IMR-90 (cell line): Measurements from ENCODE around the gene SPON1. TPM values are rescaled to one million over a fixed set of nuclear protein-coding genes. Genes with fewer than 3 reads are reported as not detected.

Source experiments
- ATAC-seq: fragments of 200-7000 bp; cut with Tn5 transposase; 2 replicates; pipeline ENCODE4 v1.9.1; 2020; ENCODE audit warnings: low read depth, mild to moderate bottlenecking, moderate library complexity
- BruUV-seq: library from RNA; stranded (reverse); fragments of 400-500 nt; replicated peaks from 2 replicates; lab custom pipeline; 2021; lab: Mats Ljungman, UMichigan
- CTCF ChIA-PET: fragments of 300-600 bp; formaldehyde crosslinking; extraction: SDS; loops from one replicate; lab custom pipeline; 2021; ENCODE audit warnings: antibody characterized with exemption; lab: Yijun Ruan, JAX
- POLR2A ChIA-PET: fragments of 300-600 bp; sonication (Branson Sonifier 250); formaldehyde crosslinking; loops from one replicate; lab custom pipeline; 2022; ENCODE audit warnings: antibody characterized with exemption; ENCODE audit not compliant: unreplicated experiment; lab: Charles Lee
- DNase-seq: peaks from one replicate; pipeline ENCODE4 v3.0.0; 2013
- H2AFZ ChIP-seq: replicated peaks from 2 replicates; pipeline ENCODE3; 2013; ENCODE audit warnings: low read length, mild to moderate bottlenecking; ENCODE audit not compliant: poor library complexity
- H2AK5ac ChIP-seq: 2 replicates; pipeline ENCODE4 v1.6.1; 2013; ENCODE audit warnings: low read depth, low read length, inconsistent platforms
- H2AK9ac ChIP-seq: replicated peaks from 2 replicates; pipeline ENCODE3; 2013; ENCODE audit warnings: mild to moderate bottlenecking, low read depth, low read length, moderate library complexity; ENCODE audit not compliant: poor library complexity
- H2BK120ac ChIP-seq: 2 replicates; pipeline ENCODE4 v1.6.1; 2013; ENCODE audit warnings: low read depth, low read length, inconsistent platforms
- H2BK15ac ChIP-seq: 3 replicates; pipeline ENCODE4 v1.6.1; 2013; ENCODE audit warnings: low read depth, low read length, inconsistent platforms
- H2BK20ac ChIP-seq: 2 replicates; pipeline ENCODE4 v1.6.1; 2013; ENCODE audit warnings: low read depth, mild to moderate bottlenecking, inconsistent platforms, low read length, moderate library complexity
- H2BK5ac ChIP-seq: 2 replicates; pipeline ENCODE4 v1.6.1; 2013; ENCODE audit warnings: mild to moderate bottlenecking, low read depth, low read length, inconsistent platforms; ENCODE audit not compliant: poor library complexity, severe bottlenecking
- H3K14ac ChIP-seq: replicated peaks from 2 replicates; pipeline ENCODE4 v1.6.1; 2013; ENCODE audit warnings: low read depth, low read length, inconsistent platforms
- H3K18ac ChIP-seq: 2 replicates; pipeline ENCODE4 v1.6.1; 2013; ENCODE audit warnings: low read depth, low read length, control low read depth
- H3K23ac ChIP-seq: 2 replicates; pipeline ENCODE4 v1.6.1; 2013; ENCODE audit warnings: low read depth, low read length, inconsistent platforms
- H3K27ac ChIP-seq: 2 replicates; pipeline ENCODE4 v1.5.1; 2013; ENCODE audit warnings: mild to moderate bottlenecking, control low read depth, low read length; ENCODE audit not compliant: insufficient read depth
- H3K27me3 ChIP-seq: 2 replicates; pipeline ENCODE4 v1.6.1; 2013; ENCODE audit warnings: low read length; ENCODE audit not compliant: control insufficient read depth, insufficient read depth
- H3K36me3 ChIP-seq: 2 replicates; pipeline ENCODE4 v1.6.1; 2013; ENCODE audit warnings: low read length, mixed read lengths; ENCODE audit not compliant: control insufficient read depth, insufficient read depth
- H3K4ac ChIP-seq: 2 replicates; pipeline ENCODE4 v1.6.1; 2013; ENCODE audit warnings: low read depth, low read length, inconsistent platforms
- H3K4me1 ChIP-seq: 2 replicates; pipeline ENCODE4 v1.6.1; 2013; ENCODE audit warnings: low read length, mixed read lengths; ENCODE audit not compliant: control insufficient read depth, insufficient read depth
- H3K4me2 ChIP-seq: 2 replicates; pipeline ENCODE4 v1.6.1; 2013; ENCODE audit warnings: low read depth, mild to moderate bottlenecking, control low read depth, low read length, moderate library complexity
- H3K4me3 ChIP-seq: 2 replicates; pipeline ENCODE4 v1.5.1; 2013; ENCODE audit warnings: low read depth, mild to moderate bottlenecking, control low read depth, low read length, moderate library complexity; ENCODE audit not compliant: insufficient read depth
- H3K56ac ChIP-seq: 2 replicates; pipeline ENCODE4 v1.6.1; 2013; ENCODE audit warnings: low read length, inconsistent platforms; ENCODE audit not compliant: insufficient read depth; ENCODE audit errors: extremely low read depth
- H3K79me1 ChIP-seq, 2 experiments: 2 replicates each; pipeline ENCODE4 v1.6.1; 2013; ENCODE audit warnings: low read length in 2 of 2, inconsistent platforms in 1 of 2, low read depth in 1 of 2
- H3K9ac ChIP-seq: 2 replicates; pipeline ENCODE4 v1.6.1; 2013; ENCODE audit warnings: low read depth, low read length, control low read depth
- H3K9me1 ChIP-seq: 2 replicates; pipeline ENCODE4 v1.6.1; 2013; ENCODE audit warnings: low read length, inconsistent platforms; ENCODE audit not compliant: insufficient read depth
- H3K9me3 ChIP-seq: 2 replicates; pipeline ENCODE4 v1.6.1; 2013; ENCODE audit warnings: low read length; ENCODE audit not compliant: control insufficient read depth, insufficient read depth
- H4K20me1 ChIP-seq: 2 replicates; pipeline ENCODE4 v1.6.1; 2013; ENCODE audit warnings: low read length, inconsistent platforms; ENCODE audit not compliant: insufficient read depth
- H4K5ac ChIP-seq: 2 replicates; pipeline ENCODE4 v1.6.1; 2013; ENCODE audit warnings: mild to moderate bottlenecking, low read depth, low read length, control low read depth
- H4K8ac ChIP-seq, 2 experiments: 2 replicates each; pipeline ENCODE4 v1.6.1; 2013; ENCODE audit warnings: low read depth in 2 of 2, low read length in 2 of 2, control low read depth in 1 of 2, inconsistent platforms in 1 of 2
- H4K91ac ChIP-seq: 2 replicates; pipeline ENCODE4 v1.6.1; 2013; ENCODE audit warnings: low read depth, low read length, inconsistent platforms; ENCODE audit not compliant: insufficient read depth
- BHLHE40 ChIP-seq: fragments of 150-350 bp; IDR thresholded peaks from 2 replicates; pipeline ENCODE4 v1.6.1; 2016; ENCODE audit warnings: mild to moderate bottlenecking, low read depth, low read length
- CEBPB ChIP-seq: IDR thresholded peaks from 2 replicates; pipeline ENCODE4 v1.6.1; 2012; ENCODE audit warnings: low read depth, low read length, improper control_type of control experiment
- CHD1 ChIP-seq: IDR thresholded peaks from 2 replicates; pipeline ENCODE4 v1.6.1; 2012; ENCODE audit warnings: low read depth, low read length, improper control_type of control experiment
- FOS ChIP-seq: fragments of 150-350 bp; IDR thresholded peaks from 2 replicates; pipeline ENCODE4 v1.6.1; 2016; ENCODE audit warnings: low read depth, low read length
- MXI1 ChIP-seq: IDR thresholded peaks from 2 replicates; pipeline ENCODE4 v1.6.1; 2012; ENCODE audit warnings: low read depth, mild to moderate bottlenecking, low read length, moderate library complexity, borderline replicate concordance
- RAD21 ChIP-seq: IDR thresholded peaks from 2 replicates; pipeline ENCODE4 v1.6.1; 2012; ENCODE audit warnings: low read length, improper control_type of control experiment
- RCOR1 ChIP-seq: IDR thresholded peaks from 2 replicates; pipeline ENCODE4 v1.6.1; 2012; ENCODE audit warnings: mild to moderate bottlenecking, low read length, improper control_type of control experiment; ENCODE audit not compliant: insufficient replicate concordance
- RFX5 ChIP-seq: IDR thresholded peaks from 2 replicates; pipeline ENCODE4 v1.8.0; 2012; ENCODE audit warnings: low read depth, mild to moderate bottlenecking, low read length, moderate library complexity
- SMC3 ChIP-seq: fragments of 150-350 bp; IDR thresholded peaks from 2 replicates; pipeline ENCODE4 v1.6.1; 2016; ENCODE audit warnings: low read depth, mild to moderate bottlenecking, antibody characterized with exemption, low read length, moderate library complexity
- WGBS, 2 experiments: methylation state at CpG; one replicate each; pipeline versions ENCODE4 v1.1.5 to v1.1.7; 2013; ENCODE audit warnings: missing lambda C conversion rate in 2 of 2; ENCODE audit not compliant: insufficient read length in 1 of 2; ENCODE audit errors: extremely low coverage in 2 of 2; 5-methylcytosine and 5-hydroxymethylcytosine counted together
- dilution Hi-C: fragments of 300-500 bp; cut with HindIII; formaldehyde crosslinking; loops from one replicate; pipeline ENCODE4 v1.14.3; 2018; ENCODE audit warnings: low sequenced_read_pairs; ENCODE audit not compliant: unreplicated experiment
- in situ Hi-C: fragments of 300-500 bp; cut with MboI; formaldehyde crosslinking; loops from 3 replicates; pipeline ENCODE4 v1.14.3; 2019; ENCODE audit warnings: low sequenced_read_pairs, inconsistent platforms, mixed read lengths
- intact Hi-C: fragments of 100-400 bp; cut with micrococcal nuclease; formaldehyde crosslinking; loops from 2 replicates; pipeline ENCODE4 v1.10.0; 2022
- polyA plus RNA-seq, 3 experiments: library from polyadenylated mRNA; depleted of rRNA; stranded (reverse); fragments of >200 nt; gene quantifications; 2 replicates each; pipeline ENCODE4 v1.2.3, GENCODE V29; 2012; ENCODE audit warnings: low replicate concordance in 1 of 3
- total RNA-seq: library from RNA; depleted of rRNA; stranded (reverse); fragments of >200 nt; gene quantifications from 2 replicates; pipeline ENCODE4 v1.2.3, GENCODE V29; 2012
- TF ChIP-seq, protein P1 (sequence below): fragments of 150-350 bp; IDR thresholded peaks from 2 replicates; pipeline ENCODE4 v1.6.1; 2016; ENCODE audit warnings: low read depth, mild to moderate bottlenecking, low read length, moderate library complexity, borderline replicate concordance

The SPON1 gene
- total and polyA plus RNA-seq, 2 of the 4 experiments (the other 2 are of a cell fraction) = 0.62 to 0.72 TPM

DNA sequence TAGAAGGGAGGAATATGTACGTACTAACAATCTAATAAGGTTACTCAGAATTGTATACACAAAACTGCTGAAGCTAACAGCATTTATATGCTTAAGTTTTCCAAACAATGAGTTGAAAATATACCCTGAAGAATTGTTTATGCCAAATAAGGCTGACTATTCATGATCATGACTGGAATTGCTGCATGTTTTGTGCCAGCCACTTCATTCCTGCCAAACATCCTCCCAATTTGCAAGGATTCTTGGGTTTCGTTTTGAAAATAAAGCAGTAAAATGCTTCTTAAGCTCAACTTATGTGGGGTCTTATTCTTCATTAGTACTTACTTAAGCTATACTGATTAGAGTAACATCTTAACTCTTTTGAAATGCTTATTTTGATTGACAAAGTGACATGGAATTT is 149.0 kb downstream of the SPON1 start:
- TF ChIP-seq FOS = no peak
- TF ChIP-seq, protein P1, sequence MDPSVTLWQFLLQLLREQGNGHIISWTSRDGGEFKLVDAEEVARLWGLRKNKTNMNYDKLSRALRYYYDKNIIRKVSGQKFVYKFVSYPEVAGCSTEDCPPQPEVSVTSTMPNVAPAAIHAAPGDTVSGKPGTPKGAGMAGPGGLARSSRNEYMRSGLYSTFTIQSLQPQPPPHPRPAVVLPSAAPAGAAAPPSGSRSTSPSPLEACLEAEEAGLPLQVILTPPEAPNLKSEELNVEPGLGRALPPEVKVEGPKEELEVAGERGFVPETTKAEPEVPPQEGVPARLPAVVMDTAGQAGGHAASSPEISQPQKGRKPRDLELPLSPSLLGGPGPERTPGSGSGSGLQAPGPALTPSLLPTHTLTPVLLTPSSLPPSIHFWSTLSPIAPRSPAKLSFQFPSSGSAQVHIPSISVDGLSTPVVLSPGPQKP = no peak
- TF ChIP-seq RFX5 = no peak
- no peak for TF ChIP-seq CEBPB
- no peak for TF ChIP-seq BHLHE40
- TF ChIP-seq RAD21 = no peak
- no peak for TF ChIP-seq RCOR1
- TF ChIP-seq CHD1 = no peak
- TF ChIP-seq SMC3 = no peak
- no peak for TF ChIP-seq MXI1
- no peaks in the 10 kb centered on the region for H4K20me1 ChIP-seq
- H3K4ac ChIP-seq = no peak overlapping the region
- no peak overlapping the region for H2BK120ac ChIP-seq
- no peak overlapping the region for H3K27ac ChIP-seq
- dilution Hi-C loops = no loop called here
- no peak overlapping the region for H2AK9ac ChIP-seq
- no peak overlapping the region for H3K18ac ChIP-seq
- WGBS, 2 experiments = no CpG with 5 or more reads among the region's 2 CpGs
- intact Hi-C loops = no loop called here
- H2AK5ac ChIP-seq = no peak overlapping the region
- H4K5ac ChIP-seq = no peak overlapping the region
- ChIA-PET POLR2A (no interaction called here), CTCF (interaction anchor here (0.6 kb wide), 1 partner anchor 10 kb away, joined by 6 read pairs; no protein-coding TSS in a partner anchor)
- no peak overlapping the region for H3K14ac ChIP-seq
- H3K23ac ChIP-seq = no peak overlapping the region
- BruUV-seq = no TSS peak
- H2BK15ac ChIP-seq = no peak overlapping the region
- no peak overlapping the region for H3K4me2 ChIP-seq
- H4K91ac ChIP-seq = no peak overlapping the region
- H2BK5ac ChIP-seq = no peak overlapping the region
- no peaks in the 10 kb centered on the region for H3K79me1 ChIP-seq
- H3K56ac ChIP-seq = no peak overlapping the region
- H3K9me3 ChIP-seq = no peaks in the 10 kb centered on the region
- no peak overlapping the region for H3K9ac ChIP-seq
- H4K8ac ChIP-seq = no peak overlapping the region
- no peaks in the 10 kb centered on the region; the same call in none of the 2 replicates for H3K27me3 ChIP-seq
- no peak overlapping the region for H2AFZ ChIP-seq
- no peak overlapping the region for H2BK20ac ChIP-seq
- no peaks in the 10 kb centered on the region for H3K36me3 ChIP-seq
- no peaks in the 10 kb centered on the region for H3K4me1 ChIP-seq
- H3K9me1 ChIP-seq = no peaks in the 10 kb centered on the region
- in situ Hi-C loops = no loop called here
- no peak for ATAC-seq
- DNase-seq = no peak
- no peak overlapping the region for H3K4me3 ChIP-seq
